ENCODE data around the gene GALNS.

The GALNS gene

DNA sequence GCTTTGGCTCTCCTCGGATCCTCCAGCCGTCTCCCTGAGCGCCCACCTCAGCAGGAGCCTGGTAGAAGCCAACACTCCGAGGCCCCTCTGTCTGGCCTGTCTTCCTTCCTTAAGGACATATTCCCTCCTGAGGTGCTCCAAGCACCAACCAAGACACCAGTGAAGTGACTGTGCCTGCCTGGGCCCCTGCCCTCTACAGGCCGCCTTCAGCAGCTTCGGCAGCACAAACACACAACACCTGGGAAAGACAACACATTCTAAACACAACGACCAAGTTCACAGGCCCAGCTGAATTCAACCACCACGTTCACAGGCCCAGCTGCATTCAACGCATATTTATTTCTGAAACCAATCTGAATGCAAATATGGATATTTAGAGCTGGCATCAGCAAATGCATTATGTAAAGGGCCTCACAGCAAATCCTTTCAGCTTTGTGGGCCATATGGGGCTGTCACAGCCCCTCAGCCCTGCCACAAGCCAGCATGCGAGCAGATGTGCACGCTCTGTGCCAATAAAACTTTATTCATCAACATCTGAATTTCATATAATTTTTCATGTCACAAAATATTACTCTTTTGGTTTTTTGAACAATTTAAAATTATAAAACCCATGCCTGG, 12.2 kb downstream of the GALNS start:
- no peaks in the 10 kb centered on the region for H3K4me1 Mint-ChIP-seq
- H3K36me3 Mint-ChIP-seq (ENCODE audit: low read depth), result no peaks in the 10 kb centered on the region
- no peak for DNase-seq
- no peak overlapping the region for H3K4me3 Mint-ChIP-seq
- ATAC-seq, result no peak
- H3K9me3 Mint-ChIP-seq, result no peaks in the 10 kb centered on the region
- H3K27me3 Mint-ChIP-seq, result no peaks in the 10 kb centered on the region
- H3K27ac Mint-ChIP-seq, result no peak overlapping the region

DNA sequence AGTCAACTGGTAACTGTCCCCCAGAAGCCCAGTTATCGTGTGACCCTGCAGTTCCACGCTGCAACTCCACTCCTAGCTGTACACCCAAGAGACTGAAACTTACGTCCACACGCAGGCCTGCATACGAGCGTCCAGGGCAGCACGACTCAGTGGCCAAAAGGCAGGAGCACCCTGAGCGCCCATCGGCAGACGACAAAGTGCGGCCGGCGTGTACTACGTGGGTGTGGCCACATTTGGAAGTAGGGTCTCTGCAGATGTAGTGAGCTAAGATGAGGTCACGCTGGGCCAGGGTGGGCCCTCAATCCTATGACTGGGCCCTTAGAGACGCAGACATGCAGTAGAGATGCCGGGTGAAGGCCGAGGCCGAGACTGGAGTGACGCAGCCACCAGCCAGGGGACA, 13.5 kb downstream of the GALNS start:
- no peaks in the 10 kb centered on the region for H3K9me3 Mint-ChIP-seq
- ATAC-seq (no peak), DNase-seq (no peak)
- no peaks in the 10 kb centered on the region for H3K27me3 Mint-ChIP-seq
- H3K36me3 Mint-ChIP-seq (ENCODE audit: low read depth), result no peaks in the 10 kb centered on the region
- H3K4me3 Mint-ChIP-seq, result no peak overlapping the region
- no peak overlapping the region for H3K27ac Mint-ChIP-seq
- no peaks in the 10 kb centered on the region for H3K4me1 Mint-ChIP-seq

DNA sequence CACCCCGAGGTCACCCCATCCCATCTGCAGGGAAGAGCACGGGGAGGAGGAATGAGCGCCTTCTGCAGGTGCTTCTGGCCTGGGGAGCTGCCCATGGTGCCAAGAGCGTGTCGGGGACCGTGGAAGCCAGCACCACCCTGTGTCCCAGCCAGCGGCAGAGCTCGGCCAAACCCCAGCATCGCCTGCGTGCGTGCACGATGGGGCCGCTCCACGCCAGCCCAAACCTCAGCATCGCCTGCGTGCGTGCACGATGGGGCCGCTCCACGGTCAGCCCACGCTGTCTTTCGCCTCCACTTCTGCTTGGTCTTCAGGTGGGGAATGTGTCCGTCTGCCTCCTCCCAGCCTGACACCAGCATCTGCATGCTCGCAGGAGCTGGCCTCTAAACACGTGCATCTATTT, 13.9 kb downstream of the GALNS start:
- H3K27me3 Mint-ChIP-seq, result no peaks in the 10 kb centered on the region
- H3K4me3 Mint-ChIP-seq, result no peak overlapping the region
- ATAC-seq (no peak), DNase-seq (no peak)
- H3K9me3 Mint-ChIP-seq, result no peaks in the 10 kb centered on the region
- no peaks in the 10 kb centered on the region for H3K36me3 Mint-ChIP-seq (ENCODE audit: low read depth)
- no peaks in the 10 kb centered on the region for H3K4me1 Mint-ChIP-seq
- no peak overlapping the region for H3K27ac Mint-ChIP-seq

DNA sequence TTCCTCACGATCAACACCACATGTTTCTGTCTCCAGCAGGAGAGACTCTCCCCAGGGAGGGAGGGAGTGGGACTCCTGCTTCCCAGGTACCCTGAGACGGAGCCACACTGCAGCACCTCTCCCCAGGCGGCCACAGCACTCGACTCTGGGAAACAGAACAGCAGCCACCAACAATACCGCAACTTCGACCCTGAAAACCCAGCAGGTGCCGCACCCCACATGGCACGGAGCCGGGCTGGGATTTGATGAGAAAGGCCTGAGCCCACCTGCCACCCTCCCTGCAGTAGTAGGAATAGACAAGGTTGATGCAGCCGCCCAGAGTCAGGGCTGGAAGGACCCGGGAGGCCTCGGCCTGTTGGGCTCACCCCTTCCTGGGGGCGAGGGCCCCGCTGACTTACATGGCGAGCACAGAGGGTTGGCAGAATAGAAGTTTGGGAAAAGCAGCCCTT, 14.4 kb downstream of the GALNS start:
- H3K27ac Mint-ChIP-seq, result no peak overlapping the region
- H3K4me3 Mint-ChIP-seq, result no peak overlapping the region
- no peaks in the 10 kb centered on the region for H3K36me3 Mint-ChIP-seq (ENCODE audit: low read depth)
- DNase-seq, result no peak
- H3K4me1 Mint-ChIP-seq, result no peaks in the 10 kb centered on the region
- no peak for ATAC-seq
- H3K27me3 Mint-ChIP-seq, result no peaks in the 10 kb centered on the region
- H3K9me3 Mint-ChIP-seq, result no peaks in the 10 kb centered on the region

DNA sequence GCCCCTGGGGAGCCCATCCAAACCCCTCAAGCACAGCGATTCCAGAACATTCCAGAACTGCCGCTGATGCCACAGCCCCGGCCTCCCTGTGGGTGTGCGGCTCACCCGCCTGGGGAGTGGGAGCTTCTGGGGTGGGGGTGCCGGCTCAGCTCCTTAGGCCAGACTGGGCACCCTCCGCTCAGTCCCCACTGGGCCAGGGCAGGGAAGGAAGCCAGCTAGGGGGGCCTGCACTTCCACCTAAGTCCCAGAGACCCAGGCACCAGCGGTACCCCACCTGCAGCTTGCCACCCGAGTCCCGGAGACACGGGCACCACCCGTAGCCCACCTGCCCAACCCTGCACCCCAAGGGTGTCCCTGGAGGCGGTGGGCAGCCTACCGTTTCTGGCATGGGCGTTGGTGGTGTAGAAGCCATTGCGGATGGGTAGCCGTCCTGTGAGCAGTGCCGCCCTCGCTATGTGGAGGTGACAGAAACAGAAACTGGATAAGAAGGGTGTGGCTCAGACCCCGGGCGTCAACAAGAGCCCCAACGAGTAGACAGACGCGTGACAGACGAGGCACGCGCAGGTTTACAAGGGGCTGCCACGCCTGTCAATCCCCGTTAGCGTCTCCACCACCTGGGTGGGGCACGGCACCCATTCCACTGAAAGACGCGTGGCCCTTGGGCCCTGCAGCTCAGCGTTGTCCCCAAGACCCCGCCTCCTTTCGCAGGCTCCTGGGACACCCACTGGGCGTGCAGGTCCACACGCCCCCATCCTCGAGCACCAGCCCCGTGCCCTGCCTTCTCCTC, 15.0 kb downstream of the GALNS start:
- H3K4me3 Mint-ChIP-seq, result no peak overlapping the region
- H3K36me3 Mint-ChIP-seq (ENCODE audit: low read depth), result no peaks in the 10 kb centered on the region
- H3K27me3 Mint-ChIP-seq, result no peaks in the 10 kb centered on the region
- ATAC-seq, result no peak
- H3K9me3 Mint-ChIP-seq, result no peaks in the 10 kb centered on the region
- no peak overlapping the region for H3K27ac Mint-ChIP-seq
- no peaks in the 10 kb centered on the region for H3K4me1 Mint-ChIP-seq
- DNase-seq, result no peak

DNA sequence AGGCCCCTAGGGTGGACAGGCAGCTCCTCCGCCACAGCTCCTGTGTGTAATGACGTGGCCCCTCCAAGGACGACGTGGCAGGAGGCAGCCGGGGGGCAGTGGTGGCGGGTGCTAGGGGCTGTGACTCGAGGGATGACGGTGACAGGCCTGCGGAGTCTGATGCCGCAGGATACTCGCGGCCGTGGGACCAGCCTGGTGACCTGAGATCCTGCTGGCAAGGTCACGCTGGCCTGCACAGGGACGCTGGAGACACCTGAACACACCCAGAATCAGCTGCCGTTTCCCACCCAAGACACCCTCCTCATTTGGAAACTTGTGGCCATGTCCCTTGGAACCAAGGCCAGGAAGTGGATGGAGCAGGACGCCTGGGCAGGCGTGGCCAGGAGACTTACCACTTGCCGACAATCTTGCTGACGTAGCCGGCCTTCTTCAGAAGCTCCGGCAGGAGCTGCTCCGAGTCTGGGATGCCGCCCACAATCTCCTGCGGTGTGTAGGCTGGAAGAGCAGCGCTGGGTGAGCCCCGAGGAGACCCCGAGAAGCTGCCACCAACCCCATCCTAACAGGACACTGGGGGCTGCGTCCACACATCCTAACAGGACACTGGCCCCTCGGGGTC, 16.0 kb downstream of the GALNS start:
- no peaks in the 10 kb centered on the region for H3K9me3 Mint-ChIP-seq
- ATAC-seq (no peak), DNase-seq (no peak)
- no peaks in the 10 kb centered on the region for H3K36me3 Mint-ChIP-seq (ENCODE audit: low read depth)
- no peaks in the 10 kb centered on the region for H3K4me1 Mint-ChIP-seq
- no peak overlapping the region for H3K27ac Mint-ChIP-seq
- H3K27me3 Mint-ChIP-seq, result no peaks in the 10 kb centered on the region
- no peak overlapping the region for H3K4me3 Mint-ChIP-seq

DNA sequence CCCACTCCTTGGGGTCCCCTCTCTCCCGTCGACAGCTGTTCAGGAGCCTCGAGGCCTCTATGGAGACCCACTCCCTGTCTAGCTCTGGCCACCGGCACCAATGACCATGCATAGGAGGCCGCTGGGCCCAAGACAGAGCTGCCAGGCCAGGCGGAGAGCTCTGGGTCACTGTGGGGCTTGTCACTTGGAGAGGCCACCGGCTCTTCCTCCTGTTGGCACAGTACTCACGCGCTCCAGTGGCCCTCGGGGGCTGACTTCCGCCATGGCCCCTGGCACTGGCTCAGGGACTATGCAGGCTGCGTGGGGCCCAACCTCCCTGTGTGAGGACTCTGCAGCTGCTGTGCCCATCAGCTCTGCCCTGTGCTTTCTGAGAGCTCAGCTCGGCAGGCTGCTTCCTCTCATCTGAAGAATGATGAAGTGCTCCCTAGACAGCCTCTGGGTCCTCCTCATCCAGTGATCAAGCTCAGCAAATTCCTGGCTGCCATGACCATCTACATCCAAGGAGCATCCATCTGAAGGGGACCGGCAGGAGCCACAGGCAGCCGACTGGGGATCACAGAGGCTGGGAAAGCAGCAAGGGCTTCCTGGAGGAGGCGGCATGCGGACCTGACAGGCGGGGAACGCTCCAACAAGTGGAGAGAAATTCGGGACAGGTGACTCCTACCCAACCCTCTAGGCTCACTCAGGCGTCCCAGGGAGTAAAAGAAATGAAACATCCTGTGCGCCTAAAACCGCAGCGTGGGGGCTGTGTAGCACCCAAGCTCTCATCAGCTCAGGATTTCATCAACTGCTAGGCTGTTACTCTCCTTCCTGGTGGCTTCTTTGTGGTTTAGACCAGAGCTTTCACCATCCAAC, 16.8 kb downstream of the GALNS start:
- Mint-ChIP-seq H3K27ac (no peak overlapping the region), H3K4me1 (no peaks in the 10 kb centered on the region), H3K4me3 (no peak overlapping the region), H3K27me3 (no peaks in the 10 kb centered on the region), H3K9me3 (no peaks in the 10 kb centered on the region), H3K36me3 (ENCODE audit: low read depth) (no peaks in the 10 kb centered on the region)
- DNase-seq (no peak), ATAC-seq (no peak)

DNA sequence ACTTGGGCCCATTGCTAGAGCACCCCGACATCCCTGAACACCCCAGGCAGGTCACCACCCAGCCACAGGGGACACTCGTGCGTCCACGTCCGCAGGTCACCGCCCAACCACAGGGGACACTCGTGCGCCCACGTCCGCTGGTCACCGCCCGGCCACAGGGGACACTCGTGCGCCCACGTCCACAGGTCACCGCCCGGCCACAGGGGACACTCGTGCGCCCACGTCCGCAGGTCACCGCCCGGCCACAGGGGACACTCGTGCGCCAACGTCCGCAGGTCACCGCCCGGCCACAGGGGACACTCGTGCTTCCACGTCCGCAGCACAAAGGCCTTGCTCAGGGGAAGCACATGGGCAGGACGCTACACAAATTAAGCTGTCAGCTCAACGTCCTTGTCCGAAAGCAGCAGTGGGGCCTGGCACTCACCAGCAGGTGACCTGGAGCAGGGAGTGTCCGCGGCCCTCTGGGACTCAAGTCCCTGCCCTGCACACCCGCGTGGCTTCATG, 17.7 kb downstream of the GALNS start:
- Mint-ChIP-seq H3K36me3 (ENCODE audit: low read depth) (no peaks in the 10 kb centered on the region), H3K9me3 (no peaks in the 10 kb centered on the region), H3K27ac (no peak overlapping the region), H3K27me3 (no peaks in the 10 kb centered on the region), H3K4me3 (no peak overlapping the region), H3K4me1 (no peaks in the 10 kb centered on the region)
- ATAC-seq (no peak), DNase-seq (no peak)

DNA sequence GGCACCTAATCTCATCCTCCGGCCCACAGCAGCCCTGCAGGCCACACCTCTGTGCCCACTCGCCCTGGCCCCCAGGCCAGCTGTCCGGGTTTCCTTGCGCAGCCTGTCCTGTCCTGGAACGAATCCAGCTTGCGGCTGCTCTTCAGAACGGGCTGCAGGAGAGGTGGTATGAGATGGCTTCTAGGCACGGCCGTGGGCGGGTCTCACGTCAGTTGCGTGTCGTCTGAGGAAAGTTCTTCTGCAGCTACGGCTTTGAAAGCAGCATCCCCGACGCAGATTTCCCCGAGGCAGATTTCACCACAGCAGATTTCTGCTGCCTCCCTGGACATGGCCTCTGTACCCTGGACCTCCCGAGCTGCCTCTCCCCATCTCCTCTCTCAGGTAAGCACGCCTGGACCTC, 18.2 kb downstream of the GALNS start:
- Mint-ChIP-seq H3K27me3 (no peaks in the 10 kb centered on the region), H3K4me1 (no peaks in the 10 kb centered on the region), H3K9me3 (no peaks in the 10 kb centered on the region), H3K36me3 (ENCODE audit: low read depth) (no peaks in the 10 kb centered on the region), H3K4me3 (no peak overlapping the region), H3K27ac (no peak overlapping the region)
- DNase-seq (no peak), ATAC-seq (no peak)

DNA sequence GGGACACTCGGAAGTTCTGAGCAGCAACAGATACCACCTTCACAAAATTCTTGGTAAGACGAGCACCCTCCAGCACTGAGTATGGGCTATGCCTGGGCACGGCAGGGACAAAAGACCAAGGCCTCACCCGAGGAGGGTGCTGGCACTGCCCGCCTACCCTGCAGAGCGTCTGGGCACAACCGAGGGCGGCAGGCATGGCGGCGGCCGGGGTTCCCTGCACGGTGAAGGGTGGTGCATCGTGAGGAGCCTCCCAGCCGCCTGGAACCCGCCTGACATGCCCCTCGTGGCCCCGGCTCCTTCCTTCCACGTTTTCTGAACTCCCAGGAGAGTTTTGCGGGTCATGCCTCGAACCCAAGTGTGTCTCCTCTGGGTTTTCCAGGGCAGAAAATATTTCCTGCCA, 18.9 kb downstream of the GALNS start:
- H3K36me3 Mint-ChIP-seq (ENCODE audit: low read depth), result no peaks in the 10 kb centered on the region
- H3K27me3 Mint-ChIP-seq, result no peaks in the 10 kb centered on the region

DNA sequence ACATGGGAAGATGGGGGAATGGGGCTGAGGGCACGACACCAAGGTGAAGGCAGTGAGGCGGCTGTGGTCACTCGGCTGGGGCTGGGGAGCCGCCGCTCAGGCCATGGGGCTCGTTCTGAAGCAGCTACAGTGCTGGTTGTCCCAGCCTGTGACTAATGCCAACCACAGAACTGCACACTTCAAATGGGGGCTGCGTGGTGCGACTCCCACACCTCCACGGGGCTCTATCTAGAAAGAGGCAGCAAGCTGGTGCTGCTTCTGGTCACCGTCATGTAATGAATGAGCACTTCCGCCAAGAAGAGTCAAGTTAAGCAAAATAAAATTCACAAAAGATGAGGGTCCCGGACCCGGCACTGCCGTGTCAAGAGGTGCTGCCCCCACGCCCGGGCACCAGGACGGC, 20.0 kb downstream of the GALNS start:
- Mint-ChIP-seq H3K27me3 (no peaks in the 10 kb centered on the region), H3K27ac (no peak overlapping the region), H3K36me3 (ENCODE audit: low read depth) (no peaks in the 10 kb centered on the region), H3K9me3 (no peaks in the 10 kb centered on the region), H3K4me1 (no peaks in the 10 kb centered on the region), H3K4me3 (no peak overlapping the region)
- DNase-seq (no peak), ATAC-seq (no peak)

More for the DNA sequence above, 18.9 kb downstream of the GALNS start:
- H3K27ac Mint-ChIP-seq, result no peak overlapping the region
- H3K4me1 Mint-ChIP-seq, result no peaks in the 10 kb centered on the region
- H3K4me3 Mint-ChIP-seq, result no peak overlapping the region
- H3K9me3 Mint-ChIP-seq, result no peaks in the 10 kb centered on the region
- DNase-seq, result no peak
- no peak for ATAC-seq

DNA sequence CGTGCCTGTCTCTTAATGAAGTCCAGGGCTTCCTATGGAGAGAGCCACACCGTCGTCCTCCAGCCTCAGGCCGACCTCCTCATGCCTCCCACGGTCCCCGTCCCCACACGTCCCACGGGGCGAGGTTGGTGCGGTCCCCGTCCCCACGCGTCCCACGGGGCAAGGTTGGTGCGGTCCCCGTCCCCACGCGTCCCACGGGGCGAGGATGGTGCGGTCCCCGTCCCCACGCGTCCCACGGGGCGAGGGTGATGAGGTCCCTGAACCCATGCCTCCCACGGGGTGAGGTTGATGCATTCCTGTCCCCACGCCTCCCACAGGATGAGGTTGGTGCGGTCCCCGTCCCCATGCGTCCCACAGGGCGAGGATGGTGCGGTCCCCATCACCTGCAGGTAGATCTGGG, 20.9 kb downstream of the GALNS start:
- ATAC-seq (no peak), DNase-seq (no peak)
- Mint-ChIP-seq H3K36me3 (ENCODE audit: low read depth) (peaks cover 1% of the 10 kb centered on the region), H3K9me3 (no peaks in the 10 kb centered on the region), H3K4me3 (no peak overlapping the region), H3K27me3 (no peaks in the 10 kb centered on the region), H3K4me1 (no peaks in the 10 kb centered on the region), H3K27ac (no peak overlapping the region)

DNA sequence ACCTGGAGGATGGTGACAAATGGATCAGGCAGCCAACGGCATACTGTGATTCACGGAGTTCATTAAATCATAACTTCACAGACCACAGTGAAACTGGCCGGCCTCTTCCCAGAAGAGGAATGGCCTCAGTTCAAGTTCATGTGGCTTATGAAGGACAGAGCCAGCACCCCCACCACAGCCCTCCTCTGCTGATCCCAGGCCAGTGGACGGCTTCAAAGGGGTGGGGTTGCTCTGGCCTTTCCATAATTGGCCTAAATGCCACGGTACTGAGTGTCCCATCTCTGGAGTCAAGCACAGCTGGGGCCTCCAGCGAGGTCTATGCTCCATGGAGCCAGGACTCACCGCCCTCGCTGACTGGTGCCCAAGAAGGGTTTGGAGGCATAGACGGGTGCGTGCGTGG, 21.4 kb downstream of the GALNS start:
- Mint-ChIP-seq H3K27ac (no peak overlapping the region), H3K4me1 (no peaks in the 10 kb centered on the region), H3K4me3 (no peak overlapping the region), H3K9me3 (no peaks in the 10 kb centered on the region), H3K36me3 (ENCODE audit: low read depth) (peaks cover 2% of the 10 kb centered on the region), H3K27me3 (no peaks in the 10 kb centered on the region)
- ATAC-seq, result no peak
- no peak for DNase-seq

DNA sequence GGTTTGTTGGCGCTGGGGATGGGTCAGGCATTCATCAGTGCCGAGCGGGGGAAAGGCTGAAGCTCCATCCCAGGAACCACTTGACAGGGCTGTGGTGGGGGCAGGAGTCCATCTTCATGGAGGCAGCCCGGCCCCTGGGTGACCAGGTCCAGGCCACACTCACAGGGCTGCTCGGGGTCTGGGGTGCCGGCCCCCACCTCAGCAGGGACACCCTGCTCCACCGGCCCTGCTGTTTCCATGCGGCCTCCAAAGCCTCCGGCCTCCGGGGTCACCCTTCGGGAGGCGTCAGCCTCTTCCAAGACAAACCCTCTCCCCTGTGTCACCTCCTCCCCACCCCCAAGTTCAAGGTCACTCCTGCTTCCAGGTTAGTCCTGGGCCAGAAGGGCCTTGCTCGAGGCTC, 22.1 kb downstream of the GALNS start:
- Mint-ChIP-seq H3K9me3 (no peaks in the 10 kb centered on the region), H3K4me1 (no peaks in the 10 kb centered on the region), H3K36me3 (ENCODE audit: low read depth) (peaks cover 2% of the 10 kb centered on the region), H3K4me3 (no peak overlapping the region), H3K27ac (no peak overlapping the region), H3K27me3 (no peaks in the 10 kb centered on the region)
- no peak for ATAC-seq
- no peak for DNase-seq
